ENCODE data around the gene UBIAD1.

Gene UBIAD1

DNA sequence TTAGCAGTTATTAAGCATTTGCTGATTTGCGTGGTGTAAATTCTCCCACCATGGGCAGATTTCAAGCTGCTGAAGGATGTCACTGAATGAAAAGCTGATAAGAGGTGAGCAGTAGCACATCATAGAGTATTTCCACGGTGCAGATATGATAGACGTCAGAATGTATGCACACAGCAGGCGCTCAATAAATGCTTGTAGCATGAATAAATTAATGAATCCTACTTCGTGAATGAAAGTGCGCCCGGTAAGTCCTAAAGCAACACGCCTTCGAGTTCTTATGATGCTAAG, 510 bp upstream of the UBIAD1 start:
- TF ChIP-seq CTCF (IDR thresholded peaks at IDR 0.05; ENCODE audit: low read depth, low read length, missing control alignments): no peak
- Histone ChIP-seq H3K27me3 (replicated peaks) (no peaks in the 10 kb centered on the region), H3K36me3 (replicated peaks) (no peaks in the 10 kb centered on the region), H3K27ac (no peak overlapping the region), H3K4me3 (ENCODE audit: low read depth, low read length) (peak overlapping the region; percentile 37)
- in situ Hi-C loops (cut with HindIII; ENCODE audit: low pct_ligation_motif_present, low sequenced_read_pairs): no loop called here
- DNase-seq: peak; percentile 51

DNA sequence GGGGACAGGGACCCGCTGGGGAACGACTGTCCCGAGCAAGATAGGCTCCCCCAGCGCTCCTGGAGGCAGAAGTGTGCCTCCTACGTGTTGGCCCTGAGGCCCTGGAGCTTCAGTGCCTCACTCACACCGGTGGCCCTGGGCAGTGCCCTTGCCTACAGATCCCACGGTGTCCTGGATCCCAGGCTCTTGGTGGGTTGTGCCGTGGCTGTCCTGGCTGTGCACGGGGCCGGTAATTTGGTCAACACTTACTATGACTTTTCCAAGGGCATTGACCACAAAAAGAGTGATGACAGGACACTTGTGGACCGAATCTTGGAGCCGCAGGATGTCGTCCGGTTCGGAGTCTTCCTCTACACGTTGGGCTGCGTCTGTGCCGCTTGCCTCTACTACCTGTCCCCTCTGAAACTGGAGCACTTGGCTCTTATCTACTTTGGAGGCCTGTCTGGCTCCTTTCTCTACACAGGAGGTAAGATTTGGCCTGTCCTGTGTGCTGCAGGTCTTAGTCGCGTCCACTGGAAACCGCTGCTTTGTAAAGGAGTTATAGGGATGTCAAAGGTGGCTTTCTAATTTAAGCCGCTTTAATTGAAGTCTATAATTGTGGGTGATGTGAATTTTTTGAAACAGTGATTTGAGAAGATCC, 717 bp downstream of the UBIAD1 start:
- in situ Hi-C loops (cut with HindIII; ENCODE audit: low pct_ligation_motif_present, low sequenced_read_pairs): no loop called here
- Histone ChIP-seq H3K36me3 (replicated peaks) (no peaks in the 10 kb centered on the region), H3K27me3 (replicated peaks) (no peaks in the 10 kb centered on the region), H3K4me3 (ENCODE audit: low read depth, low read length) (peak overlapping the region; percentile 84), H3K27ac (peak overlapping the region; percentile 92)
- TF ChIP-seq CTCF (IDR thresholded peaks at IDR 0.05; ENCODE audit: low read depth, low read length, missing control alignments): no peak
- DNase-seq: no peak

DNA sequence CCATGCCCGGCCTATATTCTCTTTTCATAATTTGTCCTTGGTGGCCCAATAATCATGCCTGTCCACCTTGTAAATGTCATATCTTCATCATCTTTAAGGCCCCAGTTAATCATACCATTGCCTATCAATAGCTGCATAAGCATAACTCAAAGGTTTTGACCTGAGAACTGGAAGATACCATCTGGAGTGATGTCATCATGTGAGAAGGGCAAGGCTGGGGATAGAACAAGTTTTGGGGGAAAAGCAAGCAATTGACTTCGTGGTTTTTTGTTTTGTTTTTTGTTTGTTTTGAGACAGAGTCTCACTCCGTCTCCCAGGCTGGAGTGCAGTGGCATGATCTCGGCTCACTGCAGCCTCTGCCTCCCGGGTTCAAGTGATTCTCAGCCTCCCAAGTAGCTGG, 6.2 kb downstream of the UBIAD1 start:
- H3K36me3 ChIP-seq (replicated peaks): peaks cover 2% of the 10 kb centered on the region
- H3K27ac ChIP-seq: no peak overlapping the region
- no peaks in the 10 kb centered on the region for H3K27me3 ChIP-seq (replicated peaks)
- in situ Hi-C loops (cut with HindIII; ENCODE audit: low pct_ligation_motif_present, low sequenced_read_pairs): no loop called here
- TF ChIP-seq CTCF (IDR thresholded peaks at IDR 0.05; ENCODE audit: low read depth, low read length, missing control alignments): no peak
- DNase-seq: no peak
- no peak overlapping the region for H3K4me3 ChIP-seq (ENCODE audit: low read depth, low read length)

- Histone ChIP-seq H3K27me3 (replicated peaks) (no peaks in the 10 kb centered on the region), H3K4me3 (ENCODE audit: low read depth, low read length) (no peak overlapping the region), H3K27ac (no peak overlapping the region), H3K36me3 (replicated peaks) (peaks cover 2% of the 10 kb centered on the region)
- in situ Hi-C loops (cut with HindIII; ENCODE audit: low pct_ligation_motif_present, low sequenced_read_pairs): no loop called here
- no peak for TF ChIP-seq CTCF (IDR thresholded peaks at IDR 0.05; ENCODE audit: low read depth, low read length, missing control alignments)
- DNase-seq: no peak
Measured at GRCh38 chr1:11279630-11280029, 6.6 kb downstream of the UBIAD1 start.

GRCh38 chr1:11280719-11281376, 7.8 kb downstream of the UBIAD1 start:
- H3K27ac ChIP-seq: no peak overlapping the region
- no peak overlapping the region for H3K4me3 ChIP-seq (ENCODE audit: low read depth, low read length)
- H3K27me3 ChIP-seq (replicated peaks): no peaks in the 10 kb centered on the region
- peaks cover 2% of the 10 kb centered on the region for H3K36me3 ChIP-seq (replicated peaks)
- in situ Hi-C loops (cut with HindIII; ENCODE audit: low pct_ligation_motif_present, low sequenced_read_pairs): no loop called here
- DNase-seq: no peak
- TF ChIP-seq CTCF (IDR thresholded peaks at IDR 0.05; ENCODE audit: low read depth, low read length, missing control alignments): no peak
